Lung microvascular endothelial cell (primary cell): Measurements from ENCODE around the gene LYRM9. TPM values are rescaled to one million over a fixed set of nuclear protein-coding genes. Genes with fewer than 3 reads are reported as not detected.
"Not testable (repeated sequence)": the region's sequence is repeated elsewhere in the genome, so short reads cannot be mapped to it uniquely, and the experiment has no call there.

Experiments used
- DNase-seq, 2 donors: peaks; one replicate each; pipeline versions ENCODE4 v3.0.0 to v3.0.0-alpha.2; 2010; ENCODE audit warnings: low read depth in 2 of 2
- total RNA-seq: library from RNA; depleted of rRNA; stranded (reverse); fragments of >200 nt; gene quantifications from 2 replicates; pipeline ENCODE4 v1.2.1, GENCODE V29; 2014

LYRM9 gene
- total RNA-seq = 1.8 and 3.5 TPM in 2 replicates

GRCh38 chr17:27892866-27893769, at the start of gene LYRM9:
TSS of gene LYRM9 (minus strand) at chr17:27893365. CDS start at chr17:27882694, 10,671 bp downstream.
- peak; percentile 91 to 94 for DNase-seq

- no peak for DNase-seq
These were observed 47.6 kb upstream of the LYRM9 start for GRCh38 chr17:27940503-27941428.

- no peak for DNase-seq
These were observed 46.6 kb upstream of the LYRM9 start for GRCh38 chr17:27939474-27940465.

DNA sequence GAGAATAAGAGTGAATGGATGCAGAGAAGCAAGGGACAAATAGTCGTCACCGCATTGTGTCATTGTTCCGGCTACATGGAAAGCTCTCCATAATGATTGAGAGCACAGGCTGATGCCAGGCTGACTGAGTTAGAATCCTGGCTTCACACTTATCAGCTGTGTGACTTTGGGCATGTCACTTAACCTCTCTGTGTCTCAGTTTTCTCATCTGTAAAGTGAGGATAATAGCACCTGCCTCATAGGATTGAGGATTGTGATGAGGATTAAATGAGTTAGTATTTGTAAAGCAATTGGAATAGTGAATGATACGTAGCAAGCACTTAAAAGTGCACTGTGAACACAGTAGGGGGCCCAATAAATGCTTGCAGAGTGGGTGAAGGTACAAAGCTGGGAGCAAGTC, 45.7 kb upstream of the LYRM9 start:
- DNase-seq = no peak

DNA sequence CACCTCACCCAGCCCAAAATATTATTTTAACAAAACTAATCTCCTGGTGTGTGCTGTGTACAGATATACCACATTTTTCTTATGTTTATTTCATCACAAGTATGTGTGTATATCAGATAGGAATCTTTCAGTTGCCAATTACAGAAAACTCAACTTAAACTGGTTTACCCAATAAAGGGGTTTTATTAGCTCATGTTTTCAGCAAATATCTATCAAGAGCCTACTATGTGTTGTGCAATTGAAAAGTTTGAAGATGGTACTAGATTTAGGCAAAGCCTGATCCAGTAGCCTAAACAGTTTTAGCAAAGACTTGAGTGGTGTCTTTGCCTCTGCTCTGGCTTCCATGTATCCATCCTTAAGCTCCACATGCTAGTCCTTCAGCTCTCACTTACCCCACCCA, 45.1 kb upstream of the LYRM9 start:
- DNase-seq = no peak

GRCh38 chr17:27937025-27937546, 43.9 kb upstream of the LYRM9 start:
- no peak for DNase-seq

DNA sequence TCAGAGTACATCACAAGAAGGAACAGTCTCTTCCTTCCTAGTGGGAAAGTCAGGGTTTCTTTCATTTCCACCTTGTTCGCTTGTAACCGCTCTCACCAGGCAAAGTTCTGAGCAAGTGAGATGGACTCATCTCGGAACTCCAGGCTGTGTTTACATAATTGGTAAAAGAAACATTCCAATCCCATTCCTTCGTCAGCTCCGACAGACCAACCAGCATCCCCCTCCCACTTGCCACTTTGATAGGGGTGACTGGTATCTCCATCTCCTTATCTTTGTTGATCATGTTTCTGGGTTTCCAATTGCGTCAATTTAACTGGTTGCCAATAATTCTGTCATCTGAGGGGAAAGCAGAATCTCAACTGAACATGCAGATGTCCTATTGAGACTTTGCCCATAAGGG, 36.8 kb upstream of the LYRM9 start:
- peak in 1 of 2 donors; percentile 12 for DNase-seq

DNA sequence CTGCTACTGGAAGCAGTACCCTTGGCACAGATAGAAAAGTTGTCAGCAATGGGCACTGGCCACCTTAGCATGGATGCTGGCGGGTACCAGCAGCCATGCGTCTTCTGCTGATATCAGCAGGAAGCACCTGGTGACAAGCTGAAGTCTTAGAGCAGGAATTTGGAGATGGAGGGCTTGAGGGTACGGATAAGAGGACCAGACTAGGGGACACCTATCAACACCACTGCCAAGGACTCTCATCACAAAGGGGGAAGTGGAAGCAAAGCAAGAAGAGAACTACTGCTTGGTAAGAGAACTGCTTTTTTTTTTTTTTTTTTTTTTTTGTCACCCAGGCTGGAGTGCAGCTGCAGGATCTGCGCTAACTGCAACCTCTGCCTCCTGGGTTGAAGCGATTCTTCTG, 35.4 kb upstream of the LYRM9 start:
- no peak for DNase-seq

DNA sequence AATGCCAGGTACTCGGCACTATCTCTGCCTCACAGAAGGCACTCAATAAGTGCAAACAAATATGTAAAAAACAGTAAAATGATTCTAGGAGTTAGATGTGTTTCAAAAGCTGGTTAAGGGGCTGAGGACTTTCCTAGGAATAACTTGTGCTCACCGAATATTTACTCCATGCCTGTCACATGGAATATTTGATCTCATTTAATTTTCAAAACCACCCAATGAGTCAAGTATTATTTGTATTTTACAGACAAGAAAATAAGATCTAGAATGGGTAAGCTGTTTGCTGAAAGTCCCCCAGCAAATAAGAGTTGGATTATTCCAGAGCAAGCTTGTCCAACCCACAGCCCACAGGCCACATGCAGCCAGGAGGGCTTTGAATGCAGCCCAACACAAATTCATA, 34.6 kb upstream of the LYRM9 start:
- no peak for DNase-seq

DNA sequence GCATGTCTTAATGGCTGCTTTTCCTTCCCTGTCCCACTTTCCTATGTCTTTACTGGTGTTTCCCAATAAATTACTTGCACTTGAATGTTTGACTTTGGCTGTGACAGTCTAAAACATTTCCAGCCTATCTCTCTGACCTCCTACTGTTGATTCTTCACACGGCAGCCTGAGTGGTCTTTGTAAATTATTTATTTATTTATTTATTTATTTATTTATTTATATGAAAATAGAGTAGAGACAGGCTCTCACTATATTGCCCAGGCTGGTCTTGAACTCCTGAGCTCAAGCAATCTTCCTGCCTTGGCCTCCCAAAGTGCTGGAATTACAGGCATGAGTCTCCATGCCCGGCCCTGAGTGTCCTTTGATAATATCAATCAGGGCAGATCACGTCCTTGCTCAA, 28.4 kb upstream of the LYRM9 start:
- DNase-seq = no peak

DNA sequence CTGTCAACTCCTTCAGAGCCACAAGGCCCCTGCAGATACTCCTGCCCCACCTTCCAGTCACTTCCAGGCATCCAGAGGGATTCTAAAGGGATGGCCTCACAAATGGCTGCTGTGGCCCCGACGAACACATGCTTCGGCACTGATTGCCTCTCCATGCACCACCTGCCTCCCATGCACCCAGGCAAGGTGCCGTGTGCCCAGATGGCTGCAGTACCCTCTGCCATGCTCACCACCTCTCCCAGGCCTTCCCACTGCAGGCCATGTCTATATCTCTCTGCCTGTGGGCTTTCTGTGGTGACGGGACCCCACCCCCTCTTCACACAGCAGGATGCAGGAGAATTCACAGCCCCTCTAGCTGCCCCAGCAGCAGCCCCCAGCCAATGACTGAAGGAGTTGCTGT, 27.9 kb upstream of the LYRM9 start:
- DNase-seq = no peak

GRCh38 chr17:27920569-27920968, 27.4 kb upstream of the LYRM9 start:
- DNase-seq = no peak

DNA sequence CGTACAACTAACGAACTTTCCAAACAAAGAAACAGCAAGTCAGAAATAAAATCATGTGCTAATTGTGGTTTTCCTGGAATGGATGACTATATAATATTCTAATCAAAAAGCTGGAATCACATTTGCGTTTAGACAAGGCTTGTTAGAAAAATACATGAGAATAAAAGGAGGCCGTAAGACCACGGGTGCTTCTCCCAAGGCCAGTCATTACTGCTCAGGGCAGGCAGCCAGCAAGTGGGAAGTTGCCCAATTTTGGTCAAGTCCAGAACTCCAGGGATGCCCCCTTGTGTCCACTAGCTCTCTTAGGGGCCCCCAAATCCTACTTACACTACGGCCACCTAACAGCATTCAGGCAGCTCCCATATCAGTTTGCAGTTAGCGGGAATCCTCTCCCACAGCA, 25.9 kb upstream of the LYRM9 start:
- no peak for DNase-seq

- no peak for DNase-seq
These were observed 25.3 kb upstream of the LYRM9 start for GRCh38 chr17:27918498-27918897.

GRCh38 chr17:27917000-27917399, 23.8 kb upstream of the LYRM9 start:
- no peak for DNase-seq

GRCh38 chr17:27915709-27916108, 22.5 kb upstream of the LYRM9 start:
- no peak for DNase-seq

DNA sequence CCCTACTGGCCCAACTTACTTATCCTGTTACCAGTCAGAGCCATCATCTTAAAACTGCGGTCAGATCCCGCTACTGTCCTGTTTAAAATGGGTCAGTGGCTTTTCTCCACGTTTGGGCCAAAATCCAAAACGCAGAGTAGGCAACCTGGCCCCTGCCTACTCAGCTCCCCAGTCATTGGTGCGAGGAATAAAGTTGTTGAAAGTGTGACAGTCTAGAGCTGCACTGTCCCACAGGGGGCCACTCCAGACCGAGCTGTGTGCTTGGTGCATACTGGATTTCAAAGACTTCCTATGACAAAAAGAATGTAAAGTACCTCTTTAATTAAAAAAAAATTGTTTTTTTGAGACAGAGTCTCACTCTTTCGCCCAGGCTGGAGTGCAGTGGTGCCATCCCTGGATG, 21.2 kb upstream of the LYRM9 start:
- DNase-seq = no peak

- no peak for DNase-seq
These were observed 19.8 kb upstream of the LYRM9 start for GRCh38 chr17:27912964-27913363.

DNA sequence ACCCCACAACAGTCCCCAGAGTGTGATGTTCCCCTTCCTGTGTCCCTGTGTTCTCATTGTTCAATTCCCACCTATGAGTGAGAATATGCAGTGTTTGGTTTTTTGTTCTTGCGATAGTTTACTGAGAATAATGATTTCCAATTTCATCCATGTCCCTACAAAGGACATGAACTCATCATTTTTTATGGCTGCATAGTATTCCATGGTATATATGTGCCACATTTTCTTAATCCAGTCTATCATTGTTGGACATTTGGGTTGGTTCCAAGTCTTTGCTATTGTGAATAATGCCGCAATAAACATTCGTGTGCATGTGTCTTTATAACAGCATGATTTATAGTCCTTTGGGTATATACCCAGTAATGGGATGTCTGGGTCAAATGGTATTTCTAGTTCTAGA, 19.1 kb upstream of the LYRM9 start:
- not testable (repeated sequence) for DNase-seq

DNA sequence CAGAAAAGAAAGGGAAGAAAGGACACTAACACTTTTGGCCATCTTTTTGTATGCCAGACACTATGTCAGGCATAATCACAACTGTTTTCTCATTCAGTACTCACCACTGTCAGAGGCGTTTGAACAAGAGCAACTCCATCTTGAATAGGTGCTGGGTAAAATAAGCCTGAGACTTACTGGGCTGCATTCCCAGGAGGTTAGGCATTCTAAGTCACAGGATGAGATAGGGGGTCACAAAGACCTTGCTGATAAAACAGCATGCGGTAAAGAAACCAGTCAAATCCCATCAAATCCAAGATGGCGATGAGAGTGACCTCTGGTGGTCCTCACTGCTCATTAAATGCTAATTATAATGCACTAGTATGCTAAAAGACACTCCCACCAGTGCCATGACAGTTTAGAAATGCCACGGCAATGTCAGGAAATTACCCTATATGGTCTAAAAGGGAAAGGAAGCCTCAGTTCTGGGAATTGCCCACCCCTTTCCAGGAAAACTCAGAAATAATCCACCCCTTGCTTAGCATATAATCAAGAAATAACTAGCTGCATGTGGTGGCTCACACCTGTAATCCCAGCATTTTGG, 14.9 kb upstream of the LYRM9 start:
- DNase-seq = no peak

- no peak for DNase-seq
These were observed 13.5 kb upstream of the LYRM9 start for GRCh38 chr17:27906623-27907022.
